SIG-M5 treated with dmso at 0.1 percent for 504 hours (cell line): Measurements from ENCODE around the gene CDK16.

Source experiments
- DNase-seq: peaks from one replicate; lab custom pipeline; 2025; ENCODE audit not compliant: unreplicated experiment; lab: John Stamatoyannopoulos, UW

CDK16 gene

DNA sequence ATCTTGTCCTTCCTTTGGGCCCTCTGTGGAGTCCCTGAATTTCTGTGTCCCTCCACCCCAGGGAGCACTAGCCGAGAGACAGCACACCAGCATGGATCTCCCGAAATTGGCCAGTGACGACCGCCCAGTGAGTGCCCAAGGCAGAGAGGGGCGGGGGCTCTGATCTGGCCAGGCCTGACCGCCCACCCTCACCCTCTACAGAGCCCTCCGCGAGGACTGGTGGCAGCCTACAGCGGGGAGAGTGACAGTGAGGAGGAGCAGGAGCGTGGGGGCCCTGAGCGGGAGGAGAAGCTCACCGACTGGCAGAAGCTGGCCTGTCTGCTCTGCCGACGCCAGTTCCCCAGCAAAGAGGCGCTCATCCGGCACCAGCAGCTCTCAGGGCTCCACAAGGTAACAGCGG, 33.2 kb upstream of the CDK16 start:
- no peak for DNase-seq

DNA sequence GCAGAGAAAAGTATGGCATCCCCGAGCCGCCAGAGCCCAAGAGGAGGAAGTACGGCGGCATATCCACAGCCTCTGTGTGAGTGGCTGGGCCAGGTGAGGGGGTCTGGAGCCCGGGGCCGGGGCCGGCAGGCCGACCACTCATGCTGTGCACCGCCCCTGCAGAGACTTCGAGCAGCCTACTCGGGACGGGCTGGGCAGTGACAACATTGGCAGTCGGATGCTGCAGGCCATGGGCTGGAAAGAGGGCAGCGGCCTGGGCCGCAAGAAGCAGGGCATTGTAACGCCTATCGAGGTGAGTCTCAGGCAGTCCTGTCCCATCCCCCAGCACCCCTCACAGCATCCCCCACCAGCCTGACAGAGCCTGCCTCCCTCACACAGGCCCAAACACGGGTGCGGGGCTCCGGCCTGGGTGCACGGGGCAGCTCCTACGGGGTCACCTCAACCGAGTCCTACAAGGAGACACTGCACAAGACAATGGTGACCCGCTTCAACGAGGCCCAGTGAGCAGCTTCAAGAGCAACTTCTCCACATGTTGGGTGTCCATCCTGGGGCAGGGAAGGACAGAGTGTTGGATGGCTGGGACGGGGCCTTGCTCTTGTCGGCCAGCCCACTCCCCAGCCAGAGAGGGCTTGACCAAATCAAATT, 32.3 kb upstream of the CDK16 start:
- DNase-seq, result no peak

DNA sequence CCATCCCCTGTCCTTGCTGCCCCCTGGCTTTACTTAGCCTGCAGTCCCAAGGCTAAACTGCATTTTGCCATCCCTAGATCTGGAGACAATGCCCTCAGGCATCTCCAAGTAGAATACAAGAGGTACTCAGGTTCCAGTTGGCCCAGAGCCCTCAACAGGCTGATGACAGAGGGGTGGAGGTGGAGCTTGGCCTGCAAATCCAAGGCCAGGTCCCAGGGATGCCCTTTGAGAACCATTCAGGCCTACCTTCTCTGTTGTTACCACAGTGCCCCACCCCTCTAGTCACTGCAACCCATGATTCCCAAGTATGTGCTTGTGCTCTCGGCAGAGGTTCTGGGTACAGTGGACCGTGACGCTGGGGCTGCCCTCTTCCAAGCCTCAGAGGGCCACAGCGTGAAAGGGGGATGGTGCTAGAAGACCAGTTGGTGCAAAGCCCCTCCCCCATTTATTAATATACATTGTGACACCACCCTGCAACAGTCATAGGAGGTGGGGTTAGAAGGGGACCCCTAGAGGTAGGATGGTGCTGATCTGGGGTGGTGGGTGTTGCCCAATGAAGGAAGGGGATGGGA, 31.3 kb upstream of the CDK16 start:
- DNase-seq, result no peak

DNA sequence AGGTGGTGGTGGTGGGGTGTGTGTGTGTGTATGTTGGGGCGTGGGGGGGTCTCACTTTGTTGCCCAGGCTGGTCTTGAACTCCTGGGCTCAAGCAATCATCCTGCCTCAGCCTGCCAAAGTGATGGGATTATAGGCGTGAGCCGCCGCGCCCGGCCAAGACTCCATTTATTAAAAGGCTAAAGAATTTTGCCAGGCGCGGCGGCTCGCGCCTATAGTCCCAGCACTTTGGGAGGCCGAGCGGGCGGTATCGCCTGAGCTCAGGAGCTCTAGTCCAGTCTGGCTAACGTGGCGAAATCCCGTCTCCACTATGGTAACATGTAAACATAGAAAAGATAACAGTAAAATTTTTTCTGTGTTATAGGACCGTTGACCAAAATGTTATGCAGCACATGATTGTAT, 28.6 kb upstream of the CDK16 start:
- DNase-seq, result no peak

DNA sequence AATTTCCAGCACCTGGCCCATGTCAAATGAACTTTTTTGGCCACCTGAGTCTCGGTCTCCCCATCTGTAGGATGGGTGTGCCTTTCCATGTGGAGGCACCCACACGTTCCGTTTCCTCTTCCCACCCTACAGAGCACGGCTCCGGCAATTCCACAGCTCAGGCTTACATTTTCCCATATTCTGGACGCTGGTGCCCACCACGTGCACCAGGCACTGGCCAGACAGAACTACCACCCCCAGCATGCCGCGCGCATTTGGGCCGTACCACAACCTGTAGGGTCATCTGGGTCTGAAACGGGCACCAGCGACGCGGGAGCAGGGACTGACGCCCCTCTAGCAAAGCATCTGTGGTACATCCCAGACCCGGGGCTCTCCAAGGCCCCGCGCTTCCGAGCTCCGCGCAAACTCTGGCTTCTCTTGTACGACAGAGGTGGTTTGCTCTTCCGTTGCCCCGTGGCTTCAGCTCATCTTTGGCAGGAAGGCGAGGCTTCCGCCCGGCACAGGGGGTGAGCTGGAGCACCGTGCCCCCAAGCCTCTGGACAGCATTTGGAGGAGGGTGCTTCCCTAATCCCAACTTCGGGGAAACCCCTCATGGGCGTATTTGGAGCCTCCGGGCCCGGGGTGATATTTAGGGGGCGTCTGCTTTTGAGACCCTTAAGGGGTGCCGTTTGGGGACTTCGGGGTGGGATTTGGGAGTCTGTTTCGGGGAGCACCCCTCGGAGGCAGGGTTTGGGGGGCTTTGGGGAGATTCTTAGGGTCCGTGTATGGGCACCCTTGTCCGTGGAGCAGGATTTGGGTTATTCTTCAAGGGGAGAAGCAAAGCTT, 27.8 kb upstream of the CDK16 start:
- DNase-seq, result peak; percentile 86

DNA sequence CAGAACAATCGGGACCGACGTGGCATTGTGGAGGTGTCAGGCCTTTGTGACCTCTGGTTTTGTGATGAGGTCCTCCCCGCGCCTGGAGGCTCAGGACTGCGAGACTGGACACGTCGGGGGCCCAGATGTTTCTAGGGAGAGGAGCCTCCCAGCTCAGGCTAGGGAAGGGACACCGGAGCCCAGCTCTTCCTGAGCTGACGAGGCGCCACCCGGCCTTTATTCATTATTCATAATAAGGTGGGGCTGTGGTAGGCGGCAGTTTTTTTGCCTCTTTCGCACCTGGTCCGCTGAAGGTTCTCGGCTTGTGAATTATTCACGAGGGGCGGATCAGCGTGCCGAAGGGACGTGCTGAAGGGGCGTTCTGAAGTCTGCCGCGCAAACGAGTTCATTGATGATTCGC, 27.1 kb upstream of the CDK16 start:
- no peak for DNase-seq

DNA sequence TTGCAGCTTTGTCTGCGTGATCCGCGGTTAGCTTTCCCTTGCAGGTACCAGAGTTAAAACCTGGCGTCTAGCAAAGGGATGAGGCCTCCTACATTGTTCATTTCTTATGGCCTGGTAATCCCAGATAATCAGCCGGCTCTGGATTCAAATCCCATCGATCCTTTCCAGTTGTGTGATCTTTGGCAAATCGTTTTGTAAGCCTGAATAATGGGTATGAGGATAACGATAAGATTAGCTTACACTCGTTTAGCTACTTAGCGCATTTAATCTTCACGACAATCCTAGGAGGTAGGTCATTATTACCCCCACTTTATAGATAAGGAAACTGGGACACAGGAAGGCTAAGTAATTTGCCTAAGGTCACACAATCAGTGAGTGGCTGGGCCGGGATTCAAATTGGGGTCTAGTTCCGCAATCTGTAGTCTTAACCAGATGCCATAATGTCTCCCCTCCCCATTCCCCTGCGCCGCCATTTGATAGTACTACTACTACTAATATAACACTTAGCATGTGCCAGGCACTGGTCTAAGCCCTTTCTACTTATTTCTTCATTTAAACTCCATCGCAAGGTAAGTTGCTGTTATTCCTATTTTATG, 26.6 kb upstream of the CDK16 start:
- peak; percentile 23 for DNase-seq

DNA sequence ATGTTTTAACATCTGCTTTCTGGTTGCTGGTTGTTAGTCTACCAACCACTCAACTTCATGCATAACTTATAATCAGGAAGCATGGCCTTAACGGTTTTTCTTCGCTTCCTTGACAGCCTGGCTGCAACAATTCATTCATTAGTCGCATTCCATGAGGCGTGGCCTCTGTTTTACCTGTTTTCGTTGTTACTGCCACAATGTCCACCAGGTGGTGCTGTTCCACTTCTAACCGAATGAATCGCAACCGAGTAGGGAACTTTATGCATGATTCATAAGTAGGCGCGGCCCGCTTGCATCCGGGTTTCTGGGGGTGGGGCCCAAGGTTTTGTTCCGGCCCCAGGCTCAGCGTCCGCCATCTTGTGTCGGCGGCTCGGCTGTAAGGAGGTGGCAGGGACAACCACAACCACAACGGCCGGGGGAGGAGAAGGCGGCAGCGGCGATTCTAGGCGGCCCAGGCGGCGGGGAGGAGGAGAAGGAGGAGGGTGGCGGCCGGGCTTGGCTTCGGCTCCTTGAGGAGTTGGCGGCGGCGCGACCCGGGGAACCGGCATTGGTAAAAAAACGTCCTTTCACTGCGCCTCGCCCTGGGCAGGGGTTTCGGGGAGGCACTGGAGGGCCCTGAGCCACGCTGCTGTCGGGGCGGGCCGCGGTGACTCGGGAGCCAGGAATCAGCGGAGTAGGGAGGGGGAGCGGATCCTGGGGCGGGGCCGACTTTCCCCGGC, 24.8 kb upstream of the CDK16 start, which contains the start of gene UBA1:
Gene UBA1, plus strand, starts transcription at position 355 of the 719 bp plus-strand sequence. CDS start 4,974 bp downstream, outside the sequence.
- peak; percentile 92 for DNase-seq

DNA sequence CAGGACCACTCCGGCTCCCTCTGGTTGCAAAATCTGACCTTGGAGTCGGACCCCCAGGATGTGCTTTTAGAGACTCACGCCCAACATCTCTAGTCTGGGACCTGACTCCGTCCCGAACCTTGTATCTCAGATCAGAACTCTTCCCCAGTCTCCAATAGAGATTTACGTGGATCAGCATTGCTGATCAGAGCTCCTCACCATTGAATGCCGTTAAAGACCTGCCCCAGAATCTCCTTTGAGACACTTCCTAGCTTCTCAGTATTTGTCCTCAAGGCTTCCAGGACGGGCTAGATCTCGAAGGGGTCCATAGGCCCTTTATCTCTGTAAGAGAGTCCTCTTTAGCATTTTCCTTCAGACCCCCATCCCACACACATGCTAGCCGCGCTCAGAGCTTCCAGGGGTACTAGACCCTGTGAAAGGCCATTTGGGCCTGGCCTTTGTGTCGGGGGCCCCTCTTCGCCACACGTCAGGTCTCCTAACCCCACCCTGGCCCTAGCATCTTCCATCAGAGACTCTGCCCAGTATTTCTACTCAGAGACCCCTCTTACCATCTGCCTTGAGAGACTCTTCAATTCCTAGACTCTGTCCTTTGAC, 24.2 kb upstream of the CDK16 start:
- no peak for DNase-seq

DNA sequence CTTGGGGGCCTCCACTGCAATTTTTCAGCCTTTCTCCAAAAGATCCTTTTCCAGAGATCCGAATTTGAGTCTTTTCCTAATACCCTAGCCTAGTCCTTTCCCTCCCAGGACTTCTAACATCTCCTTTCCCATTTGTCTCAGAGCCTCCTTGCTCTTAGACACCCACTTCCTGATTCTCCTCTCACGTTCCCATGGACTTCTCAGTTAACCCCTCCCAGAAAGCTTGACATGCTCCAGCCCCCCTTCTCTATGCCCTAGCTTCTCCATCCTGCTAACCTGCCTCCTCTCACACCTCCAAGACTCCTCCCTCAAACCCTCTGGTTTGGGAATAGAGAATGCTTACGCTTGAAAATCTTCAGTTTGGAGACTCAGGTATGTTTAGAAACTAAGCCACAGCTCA, 22.4 kb upstream of the CDK16 start:
- no peak for DNase-seq

DNA sequence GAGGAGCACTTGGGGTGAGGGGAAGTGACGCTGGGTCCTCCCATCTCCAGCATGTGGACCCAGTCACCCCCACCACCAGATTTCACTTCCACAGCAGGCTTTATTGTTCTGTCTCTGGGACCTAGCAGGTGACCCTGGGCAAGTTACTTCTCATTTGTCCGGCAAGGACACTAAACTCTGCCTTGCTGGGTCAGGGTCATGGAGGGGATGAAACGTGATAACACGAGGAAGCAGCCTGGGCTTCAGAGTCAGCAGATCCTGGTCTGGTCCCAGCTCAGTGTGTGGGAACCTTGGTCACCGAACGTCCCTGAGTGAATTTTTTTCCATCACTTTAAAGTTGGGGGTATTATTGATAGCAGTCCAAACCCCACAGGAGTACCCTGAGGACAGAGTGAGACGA, 21.0 kb upstream of the CDK16 start:
- no peak for DNase-seq

DNA sequence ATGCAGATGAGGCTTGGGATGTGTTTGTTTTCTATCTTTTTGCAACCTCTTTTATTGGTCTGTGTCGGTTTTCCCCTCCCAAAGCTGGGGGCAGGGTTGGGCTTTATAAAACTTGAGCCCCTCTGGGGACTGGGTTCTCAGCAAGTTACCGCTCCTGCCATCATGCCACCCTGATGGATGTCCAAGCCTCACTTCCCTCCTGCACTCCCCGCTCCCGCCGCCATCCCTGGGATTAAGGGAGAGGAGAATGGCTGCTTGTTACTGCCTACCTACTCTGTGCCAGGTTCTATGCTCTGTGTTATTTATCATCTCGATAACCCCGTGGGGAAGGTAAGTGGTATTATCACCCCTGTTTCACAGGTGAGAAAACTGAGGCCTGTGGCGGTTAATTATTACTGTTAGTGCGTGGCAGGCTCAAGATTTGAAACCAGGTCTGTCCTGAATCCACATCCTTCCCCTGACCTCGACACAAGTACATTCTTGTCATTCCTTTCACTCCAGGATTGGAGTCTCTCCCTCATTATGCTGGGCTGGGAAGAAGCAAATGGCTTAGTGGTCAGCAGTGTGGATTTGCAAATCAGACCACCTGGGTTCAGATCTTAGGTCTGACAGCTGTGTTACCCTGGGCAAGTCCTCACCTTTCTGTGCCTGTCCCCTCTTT, 20.3 kb upstream of the CDK16 start:
- DNase-seq, result no peak

DNA sequence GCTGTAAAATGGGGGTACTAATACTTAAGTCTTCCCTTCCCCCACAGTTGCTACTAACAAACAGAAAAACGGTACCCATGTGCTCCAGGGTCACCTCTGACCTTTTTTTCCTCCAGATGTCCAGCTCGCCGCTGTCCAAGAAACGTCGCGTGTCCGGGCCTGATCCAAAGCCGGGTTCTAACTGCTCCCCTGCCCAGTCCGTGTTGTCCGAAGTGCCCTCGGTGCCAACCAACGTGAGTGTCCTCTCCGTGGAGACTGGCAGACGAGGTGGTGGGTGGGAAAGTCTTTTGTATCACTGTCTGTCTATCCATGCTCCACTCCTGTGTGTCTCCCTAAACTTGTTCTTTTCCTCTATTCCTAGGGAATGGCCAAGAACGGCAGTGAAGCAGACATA, 19.8 kb upstream of the CDK16 start:
- DNase-seq, result no peak

DNA sequence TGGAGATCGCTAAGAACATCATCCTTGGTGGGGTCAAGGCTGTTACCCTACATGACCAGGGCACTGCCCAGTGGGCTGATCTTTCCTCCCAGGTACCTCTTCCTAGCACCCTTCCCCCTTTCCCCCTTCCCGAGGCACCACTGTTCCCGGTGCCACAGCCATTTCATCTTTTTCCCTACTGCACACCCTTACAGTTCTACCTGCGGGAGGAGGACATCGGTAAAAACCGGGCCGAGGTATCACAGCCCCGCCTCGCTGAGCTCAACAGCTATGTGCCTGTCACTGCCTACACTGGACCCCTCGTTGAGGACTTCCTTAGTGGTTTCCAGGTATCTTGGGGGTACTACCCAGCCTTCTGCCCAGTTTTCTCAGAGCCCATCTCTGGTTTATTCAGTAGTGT, 19.2 kb upstream of the CDK16 start:
- no peak for DNase-seq

DNA sequence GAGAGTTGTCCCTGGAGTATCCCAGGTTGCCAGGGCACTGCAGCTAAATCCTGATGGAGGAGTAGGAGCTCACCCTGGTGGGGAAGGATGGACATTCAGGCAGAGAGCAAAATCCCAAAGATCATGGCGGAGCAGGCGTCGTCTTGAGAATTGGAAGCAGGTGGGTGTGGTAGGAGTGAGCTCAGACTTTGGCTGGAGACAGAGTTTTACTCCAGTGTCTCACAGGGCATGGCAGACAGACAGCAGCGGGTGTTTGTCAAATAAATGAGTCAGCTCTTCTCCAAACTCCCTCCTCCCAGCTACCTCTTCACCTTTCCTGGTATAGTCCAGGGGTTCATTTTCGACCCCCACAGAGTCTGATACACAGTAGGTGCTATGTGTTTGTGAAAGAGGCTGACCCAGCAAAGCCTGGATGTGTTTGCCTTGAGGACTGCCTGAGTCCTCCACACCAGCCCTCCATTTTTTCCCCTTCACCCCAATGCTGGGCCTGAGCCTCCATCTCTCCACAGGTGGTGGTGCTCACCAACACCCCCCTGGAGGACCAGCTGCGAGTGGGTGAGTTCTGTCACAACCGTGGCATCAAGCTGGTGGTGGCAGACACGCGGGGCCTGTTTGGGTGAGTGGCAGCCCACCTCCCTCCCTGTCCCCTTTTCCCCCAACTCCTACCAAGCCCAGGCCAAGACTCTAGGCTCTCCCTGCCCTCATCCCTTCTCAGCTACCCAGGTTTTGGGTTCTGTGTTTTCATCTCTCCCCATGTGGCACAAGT, 17.9 kb upstream of the CDK16 start:
- no peak for DNase-seq

DNA sequence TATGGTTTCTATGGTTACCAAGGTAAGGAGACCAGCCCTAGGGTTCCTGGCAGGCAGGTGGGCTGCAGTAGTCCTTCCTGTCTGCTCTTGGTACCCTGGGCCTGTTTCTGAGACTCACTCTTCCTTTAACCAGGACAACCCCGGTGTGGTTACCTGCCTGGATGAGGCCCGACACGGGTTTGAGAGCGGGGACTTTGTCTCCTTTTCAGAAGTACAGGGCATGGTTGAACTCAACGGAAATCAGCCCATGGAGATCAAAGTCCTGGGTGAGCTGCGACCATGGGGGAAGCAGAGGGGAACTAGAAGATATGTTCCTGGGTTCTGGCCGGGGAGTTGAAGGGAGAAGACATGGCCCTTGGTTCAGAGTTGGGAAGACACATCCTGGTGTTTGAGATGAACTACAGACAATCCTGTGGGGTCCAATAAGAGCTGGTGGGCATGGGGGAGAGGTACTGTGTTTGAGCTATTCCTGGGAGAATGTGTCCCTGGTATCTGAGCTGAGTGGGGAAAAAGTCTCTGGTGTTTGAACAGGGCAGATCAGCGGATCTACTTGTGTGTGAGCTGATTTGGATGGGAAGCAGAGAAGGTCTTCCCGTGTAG, 17.0 kb upstream of the CDK16 start:
- DNase-seq, result no peak

DNA sequence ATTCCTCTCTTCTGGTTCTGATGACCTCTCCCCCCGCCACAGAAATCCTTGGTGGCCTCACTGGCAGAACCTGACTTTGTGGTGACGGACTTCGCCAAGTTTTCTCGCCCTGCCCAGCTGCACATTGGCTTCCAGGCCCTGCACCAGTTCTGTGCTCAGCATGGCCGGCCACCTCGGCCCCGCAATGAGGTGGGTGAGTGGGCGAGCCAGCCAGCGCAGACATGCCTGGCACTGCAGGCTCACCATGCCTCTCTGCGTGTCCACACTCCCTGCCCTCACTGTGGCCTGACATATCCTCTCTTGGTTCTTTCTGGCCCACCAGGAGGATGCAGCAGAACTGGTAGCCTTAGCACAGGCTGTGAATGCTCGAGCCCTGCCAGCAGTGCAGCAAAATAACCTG, 16.2 kb upstream of the CDK16 start:
- no peak for DNase-seq

DNA sequence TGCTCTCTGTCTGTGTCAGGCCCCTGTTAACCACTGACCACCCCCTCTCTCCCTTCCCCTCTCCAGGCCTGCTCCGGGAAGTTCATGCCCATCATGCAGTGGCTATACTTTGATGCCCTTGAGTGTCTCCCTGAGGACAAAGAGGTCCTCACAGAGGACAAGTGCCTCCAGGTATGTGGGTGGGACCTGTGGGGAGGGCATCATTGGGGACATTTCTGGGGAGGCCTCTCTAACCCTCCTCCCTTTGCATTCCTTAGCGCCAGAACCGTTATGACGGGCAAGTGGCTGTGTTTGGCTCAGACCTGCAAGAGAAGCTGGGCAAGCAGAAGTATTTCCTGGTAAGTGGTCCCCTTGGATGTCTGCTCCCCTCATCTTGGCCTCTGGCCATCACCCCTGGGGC, 15.6 kb upstream of the CDK16 start:
- DNase-seq, result no peak

DNA sequence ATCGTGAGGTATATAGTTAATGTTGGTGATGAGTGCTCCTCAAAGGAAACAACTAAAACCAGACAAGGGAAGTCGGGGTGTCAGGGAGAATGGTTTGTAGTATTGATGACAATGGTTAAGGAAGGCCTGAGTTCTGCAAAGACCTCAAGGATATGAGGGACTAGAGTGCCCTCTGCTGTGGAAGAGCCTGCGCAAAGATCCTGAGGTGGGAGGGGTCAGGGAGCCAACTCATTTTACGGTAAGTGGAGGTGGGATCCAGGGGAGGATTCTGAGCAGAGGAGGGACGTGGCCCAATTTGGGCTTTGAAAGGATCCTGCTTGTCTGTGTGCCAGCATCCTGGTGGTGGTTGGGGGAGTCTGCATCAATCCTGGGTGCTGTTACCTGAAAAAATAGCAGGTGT, 13.5 kb upstream of the CDK16 start:
- DNase-seq, result no peak
